Measurements from ENCODE around the gene LIPC.

Gene LIPC

DNA sequence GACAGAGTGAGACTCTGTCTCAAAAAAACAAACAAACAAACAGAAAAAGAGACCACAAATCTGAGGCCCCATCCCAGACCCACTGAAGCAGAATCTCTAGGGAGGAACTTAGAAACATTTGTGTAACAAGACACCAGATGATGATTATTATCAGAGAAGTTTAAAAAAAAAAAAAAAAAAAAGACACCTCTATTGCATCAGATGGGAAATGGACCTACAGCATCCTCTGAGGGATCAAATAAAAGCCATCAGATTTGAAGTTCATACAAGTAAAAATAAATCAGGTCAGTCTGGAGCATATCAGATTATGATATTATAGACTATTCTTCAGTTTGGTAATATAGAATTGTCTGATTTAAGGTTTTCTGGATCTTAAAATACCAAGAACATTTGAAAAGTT is 21.9 kb upstream of the LIPC start:
- TF ChIP-seq CEBPB (IDR thresholded peaks at IDR 0.05) (no peak), NFIC (IDR thresholded peaks at IDR 0.05) (no peak), EGR1 (IDR thresholded peaks at IDR 0.05) (no peak), MAX (IDR thresholded peaks at IDR 0.05) (no peak), EP300 (IDR thresholded peaks at IDR 0.05; ENCODE audit: borderline replicate concordance) (no peak), CREB1 (IDR thresholded peaks at IDR 0.05; ENCODE audit: low read depth) (no peak), TCF12 (IDR thresholded peaks at IDR 0.05; ENCODE audit: low read depth) (no peak), TEAD4 (IDR thresholded peaks at IDR 0.05) (no peak), TAF1 (IDR thresholded peaks at IDR 0.05; ENCODE audit: low read depth) (no peak), RAD21 (IDR thresholded peaks at IDR 0.05; ENCODE audit: low read depth) (no peak), YY1 (IDR thresholded peaks at IDR 0.05; ENCODE audit: low read depth) (no peak)
- TF ChIP-seq, protein P1, sequence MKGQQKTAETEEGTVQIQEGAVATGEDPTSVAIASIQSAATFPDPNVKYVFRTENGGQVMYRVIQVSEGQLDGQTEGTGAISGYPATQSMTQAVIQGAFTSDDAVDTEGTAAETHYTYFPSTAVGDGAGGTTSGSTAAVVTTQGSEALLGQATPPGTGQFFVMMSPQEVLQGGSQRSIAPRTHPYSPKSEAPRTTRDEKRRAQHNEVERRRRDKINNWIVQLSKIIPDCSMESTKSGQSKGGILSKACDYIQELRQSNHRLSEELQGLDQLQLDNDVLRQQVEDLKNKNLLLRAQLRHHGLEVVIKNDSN (IDR thresholded peaks at IDR 0.05): no peak
- TF ChIP-seq, protein P2, sequence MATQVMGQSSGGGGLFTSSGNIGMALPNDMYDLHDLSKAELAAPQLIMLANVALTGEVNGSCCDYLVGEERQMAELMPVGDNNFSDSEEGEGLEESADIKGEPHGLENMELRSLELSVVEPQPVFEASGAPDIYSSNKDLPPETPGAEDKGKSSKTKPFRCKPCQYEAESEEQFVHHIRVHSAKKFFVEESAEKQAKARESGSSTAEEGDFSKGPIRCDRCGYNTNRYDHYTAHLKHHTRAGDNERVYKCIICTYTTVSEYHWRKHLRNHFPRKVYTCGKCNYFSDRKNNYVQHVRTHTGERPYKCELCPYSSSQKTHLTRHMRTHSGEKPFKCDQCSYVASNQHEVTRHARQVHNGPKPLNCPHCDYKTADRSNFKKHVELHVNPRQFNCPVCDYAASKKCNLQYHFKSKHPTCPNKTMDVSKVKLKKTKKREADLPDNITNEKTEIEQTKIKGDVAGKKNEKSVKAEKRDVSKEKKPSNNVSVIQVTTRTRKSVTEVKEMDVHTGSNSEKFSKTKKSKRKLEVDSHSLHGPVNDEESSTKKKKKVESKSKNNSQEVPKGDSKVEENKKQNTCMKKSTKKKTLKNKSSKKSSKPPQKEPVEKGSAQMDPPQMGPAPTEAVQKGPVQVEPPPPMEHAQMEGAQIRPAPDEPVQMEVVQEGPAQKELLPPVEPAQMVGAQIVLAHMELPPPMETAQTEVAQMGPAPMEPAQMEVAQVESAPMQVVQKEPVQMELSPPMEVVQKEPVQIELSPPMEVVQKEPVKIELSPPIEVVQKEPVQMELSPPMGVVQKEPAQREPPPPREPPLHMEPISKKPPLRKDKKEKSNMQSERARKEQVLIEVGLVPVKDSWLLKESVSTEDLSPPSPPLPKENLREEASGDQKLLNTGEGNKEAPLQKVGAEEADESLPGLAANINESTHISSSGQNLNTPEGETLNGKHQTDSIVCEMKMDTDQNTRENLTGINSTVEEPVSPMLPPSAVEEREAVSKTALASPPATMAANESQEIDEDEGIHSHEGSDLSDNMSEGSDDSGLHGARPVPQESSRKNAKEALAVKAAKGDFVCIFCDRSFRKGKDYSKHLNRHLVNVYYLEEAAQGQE (IDR thresholded peaks at IDR 0.05; ENCODE audit: low read depth): no peak

- TF ChIP-seq CEBPB (IDR thresholded peaks at IDR 0.05): no peak
Measured at GRCh38 chr15:58410353-58410752, 21.4 kb upstream of the LIPC start.

- no peak for TF ChIP-seq CEBPB (IDR thresholded peaks at IDR 0.05)
- TF ChIP-seq ZBTB7A (IDR thresholded peaks at IDR 0.05; ENCODE audit: low read depth): no peak
- no peak for TF ChIP-seq MAX (IDR thresholded peaks at IDR 0.05)
- TF ChIP-seq RAD21 (IDR thresholded peaks at IDR 0.05; ENCODE audit: low read depth): no peak
- TF ChIP-seq EP300 (IDR thresholded peaks at IDR 0.05; ENCODE audit: borderline replicate concordance): no peak
- TF ChIP-seq TEAD4 (IDR thresholded peaks at IDR 0.05): no peak
- no peak for TF ChIP-seq YY1 (IDR thresholded peaks at IDR 0.05; ENCODE audit: low read depth)
- TF ChIP-seq TAF1 (IDR thresholded peaks at IDR 0.05; ENCODE audit: low read depth): no peak
- no peak for TF ChIP-seq NFIC (IDR thresholded peaks at IDR 0.05)
- TF ChIP-seq, protein P2 (IDR thresholded peaks at IDR 0.05; ENCODE audit: low read depth): no peak
- no peak for TF ChIP-seq TCF12 (IDR thresholded peaks at IDR 0.05; ENCODE audit: low read depth)
- TF ChIP-seq, protein P1 (IDR thresholded peaks at IDR 0.05): no peak
- no peak for TF ChIP-seq CREB1 (IDR thresholded peaks at IDR 0.05; ENCODE audit: low read depth)
- TF ChIP-seq EGR1 (IDR thresholded peaks at IDR 0.05): no peak
Measured at GRCh38 chr15:58413253-58413652, 18.5 kb upstream of the LIPC start.

DNA sequence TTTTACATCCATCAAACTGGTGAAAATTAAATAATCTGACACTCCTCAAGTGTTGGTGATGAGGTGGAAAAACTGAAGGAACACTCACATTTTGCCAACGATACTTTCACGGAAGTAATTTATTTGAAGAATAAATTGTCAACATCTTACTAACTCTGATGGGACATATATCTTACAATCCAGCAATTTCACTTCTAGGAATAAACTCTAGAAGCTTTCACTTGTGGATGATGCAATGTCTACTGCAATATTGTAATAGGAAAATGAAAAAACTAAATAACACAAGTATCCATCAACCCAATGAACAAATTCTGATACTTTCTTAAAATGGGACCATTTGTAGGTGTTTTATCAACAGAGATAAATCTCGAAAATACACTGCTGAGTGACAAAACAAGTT is 16.2 kb upstream of the LIPC start:
- TF ChIP-seq ZBTB7A (IDR thresholded peaks at IDR 0.05; ENCODE audit: low read depth) (no peak), YY1 (IDR thresholded peaks at IDR 0.05; ENCODE audit: low read depth) (no peak), TCF12 (IDR thresholded peaks at IDR 0.05; ENCODE audit: low read depth) (no peak), CREB1 (IDR thresholded peaks at IDR 0.05; ENCODE audit: low read depth) (no peak), NFIC (IDR thresholded peaks at IDR 0.05) (no peak), EP300 (IDR thresholded peaks at IDR 0.05; ENCODE audit: borderline replicate concordance) (no peak), MAX (IDR thresholded peaks at IDR 0.05) (no peak)
- TF ChIP-seq, protein P2 (IDR thresholded peaks at IDR 0.05; ENCODE audit: low read depth): no peak

DNA sequence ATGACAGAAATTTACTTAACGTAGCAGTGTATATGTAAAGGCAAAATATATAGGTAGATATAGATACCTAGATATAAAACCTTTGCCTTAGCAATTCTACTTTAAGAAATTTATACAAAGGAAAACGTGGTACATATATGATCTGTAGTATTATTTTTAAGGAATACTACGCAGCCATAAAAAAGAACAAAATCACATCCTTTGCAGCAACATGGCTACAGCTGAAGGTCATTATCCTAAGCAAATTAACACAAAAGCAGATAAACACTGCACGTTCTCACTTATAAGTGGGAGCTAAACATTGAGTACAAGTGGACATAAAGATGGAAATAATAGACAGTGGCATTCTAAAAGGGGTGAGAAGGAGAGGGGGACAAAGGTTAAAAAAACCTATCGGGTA is 14.8 kb upstream of the LIPC start:
- no peak for TF ChIP-seq RAD21 (IDR thresholded peaks at IDR 0.05; ENCODE audit: low read depth)
- TF ChIP-seq NFIC (IDR thresholded peaks at IDR 0.05): no peak
- TF ChIP-seq, protein P2 (IDR thresholded peaks at IDR 0.05; ENCODE audit: low read depth): no peak
- TF ChIP-seq TEAD4 (IDR thresholded peaks at IDR 0.05): no peak
- TF ChIP-seq EP300 (IDR thresholded peaks at IDR 0.05; ENCODE audit: borderline replicate concordance): no peak
- no peak for TF ChIP-seq EGR1 (IDR thresholded peaks at IDR 0.05)
- no peak for TF ChIP-seq CEBPB (IDR thresholded peaks at IDR 0.05)
- no peak for TF ChIP-seq FOXM1 (IDR thresholded peaks at IDR 0.05; ENCODE audit: borderline replicate concordance, low read depth)
- no peak for TF ChIP-seq TAF1 (IDR thresholded peaks at IDR 0.05; ENCODE audit: low read depth)
- TF ChIP-seq CREB1 (IDR thresholded peaks at IDR 0.05; ENCODE audit: low read depth): no peak
- TF ChIP-seq MAX (IDR thresholded peaks at IDR 0.05): no peak
- no peak for TF ChIP-seq TCF12 (IDR thresholded peaks at IDR 0.05; ENCODE audit: low read depth)
- TF ChIP-seq YY1 (IDR thresholded peaks at IDR 0.05; ENCODE audit: low read depth): no peak
- TF ChIP-seq, protein P1 (IDR thresholded peaks at IDR 0.05): no peak
